Neutrophil (primary cell): ENCODE data around the gene CITED1.

ENCODE experiments used
- H3K27ac ChIP-seq: fragments of 200-600 bp; sonication (generic); 2 replicates; pipeline ENCODE4 v1.5.1; 2016; ENCODE audit warnings: mild to moderate bottlenecking, moderate library complexity
- H3K27me3 ChIP-seq: fragments of 200-600 bp; sonication (generic); 2 replicates; pipeline ENCODE4 v1.6.0; 2016; ENCODE audit warnings: mild to moderate bottlenecking
- H3K36me3 ChIP-seq: fragments of 200-600 bp; sonication (generic); 2 replicates; pipeline ENCODE4 v1.5.1; 2017
- H3K4me1 ChIP-seq, 2 experiments: fragments of 200-600 bp in 1 of 2; sonication (generic) in 1 of 2; 1 replicate in 1 of 2; 2 replicates in 1 of 2; pipeline versions ENCODE4 v1.5.1 to v1.6.1; 2013 to 2016; ENCODE audit warnings: low read depth in 1 of 2, low read length in 1 of 2, mild to moderate bottlenecking in 1 of 2, moderate library complexity in 1 of 2; ENCODE audit not compliant: control insufficient read depth in 1 of 2, insufficient read depth in 1 of 2
- H3K4me3 ChIP-seq, 2 experiments: fragments of 200-600 bp in 1 of 2; sonication (generic) in 1 of 2; 1 replicate in 1 of 2; 2 replicates in 1 of 2; pipeline ENCODE4 v1.5.1; 2013 to 2016; ENCODE audit warnings: low read depth in 1 of 2, low read length in 1 of 2, mild to moderate bottlenecking in 1 of 2, moderate library complexity in 1 of 2
- H3K9me3 ChIP-seq: fragments of 200-600 bp; sonication (generic); 2 replicates; pipeline ENCODE4 v1.5.1; 2016
- TF ChIP-seq, protein P1 (sequence below): fragments of 200-600 bp; sonication (generic); IDR thresholded peaks from 2 replicates; pipeline ENCODE4 v1.5.1; 2016; ENCODE audit warnings: antibody characterized with exemption

Gene CITED1, protein sequence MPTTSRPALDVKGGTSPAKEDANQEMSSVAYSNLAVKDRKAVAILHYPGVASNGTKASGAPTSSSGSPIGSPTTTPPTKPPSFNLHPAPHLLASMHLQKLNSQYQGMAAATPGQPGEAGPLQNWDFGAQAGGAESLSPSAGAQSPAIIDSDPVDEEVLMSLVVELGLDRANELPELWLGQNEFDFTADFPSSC

DNA sequence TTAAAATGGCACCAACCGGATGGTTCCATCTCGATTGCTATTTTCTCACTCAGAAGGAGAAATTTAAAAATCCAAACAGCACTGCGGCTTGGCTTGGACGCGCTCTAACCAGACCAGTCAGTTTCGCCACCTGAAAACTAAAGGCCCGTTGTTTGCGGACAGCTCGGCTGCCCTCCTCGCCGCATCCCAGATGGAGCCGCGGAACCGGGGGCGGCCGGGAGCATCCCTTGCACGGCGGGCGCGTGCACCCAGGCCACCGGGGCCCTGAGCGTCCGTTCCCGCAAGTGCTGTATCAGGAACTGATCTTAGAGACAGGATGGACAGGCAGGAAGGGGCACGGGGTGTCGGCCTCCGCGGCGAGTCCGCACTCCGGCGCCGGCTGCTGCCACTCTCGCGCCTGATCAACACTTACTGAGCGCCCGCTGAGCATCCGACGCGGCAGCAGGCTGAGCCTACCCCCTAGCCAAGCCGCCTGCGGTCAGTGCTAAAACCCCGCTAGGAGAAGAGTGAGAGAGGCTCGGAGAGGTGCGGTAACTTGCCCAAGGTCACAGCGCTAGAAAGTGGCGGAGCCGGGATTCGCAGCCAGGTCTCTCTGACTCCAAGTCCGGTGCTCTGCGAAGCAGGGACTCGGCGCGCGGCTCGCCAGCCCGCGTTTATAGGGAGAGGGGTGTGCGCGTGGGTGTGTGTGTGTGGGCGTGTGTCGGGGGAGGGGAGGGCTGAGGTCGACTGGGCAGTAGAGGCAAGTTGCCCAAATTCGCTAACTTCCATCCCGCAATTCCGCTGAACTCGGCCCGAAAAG, at the start of gene CITED1:
CITED1 (minus strand) TSS at position 629 of the 799 bp plus-strand sequence. CDS start 3,045 bp downstream, outside the sequence.
- Histone ChIP-seq H3K4me1 (peaks cover 18 to 29% of the 10 kb centered on the region in 2 experiments), H3K9me3 (no peaks in the 10 kb centered on the region), H3K27ac (no peak within 1 kb of the TSS), H3K36me3 (no peaks in the 10 kb centered on the region), H3K27me3 (peaks cover 100% of the 10 kb centered on the region), H3K4me3 (peak within 1 kb of the TSS in 1 of 2 experiments; percentile 24)
- TF ChIP-seq, protein P1, sequence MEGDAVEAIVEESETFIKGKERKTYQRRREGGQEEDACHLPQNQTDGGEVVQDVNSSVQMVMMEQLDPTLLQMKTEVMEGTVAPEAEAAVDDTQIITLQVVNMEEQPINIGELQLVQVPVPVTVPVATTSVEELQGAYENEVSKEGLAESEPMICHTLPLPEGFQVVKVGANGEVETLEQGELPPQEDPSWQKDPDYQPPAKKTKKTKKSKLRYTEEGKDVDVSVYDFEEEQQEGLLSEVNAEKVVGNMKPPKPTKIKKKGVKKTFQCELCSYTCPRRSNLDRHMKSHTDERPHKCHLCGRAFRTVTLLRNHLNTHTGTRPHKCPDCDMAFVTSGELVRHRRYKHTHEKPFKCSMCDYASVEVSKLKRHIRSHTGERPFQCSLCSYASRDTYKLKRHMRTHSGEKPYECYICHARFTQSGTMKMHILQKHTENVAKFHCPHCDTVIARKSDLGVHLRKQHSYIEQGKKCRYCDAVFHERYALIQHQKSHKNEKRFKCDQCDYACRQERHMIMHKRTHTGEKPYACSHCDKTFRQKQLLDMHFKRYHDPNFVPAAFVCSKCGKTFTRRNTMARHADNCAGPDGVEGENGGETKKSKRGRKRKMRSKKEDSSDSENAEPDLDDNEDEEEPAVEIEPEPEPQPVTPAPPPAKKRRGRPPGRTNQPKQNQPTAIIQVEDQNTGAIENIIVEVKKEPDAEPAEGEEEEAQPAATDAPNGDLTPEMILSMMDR: no peak

DNA sequence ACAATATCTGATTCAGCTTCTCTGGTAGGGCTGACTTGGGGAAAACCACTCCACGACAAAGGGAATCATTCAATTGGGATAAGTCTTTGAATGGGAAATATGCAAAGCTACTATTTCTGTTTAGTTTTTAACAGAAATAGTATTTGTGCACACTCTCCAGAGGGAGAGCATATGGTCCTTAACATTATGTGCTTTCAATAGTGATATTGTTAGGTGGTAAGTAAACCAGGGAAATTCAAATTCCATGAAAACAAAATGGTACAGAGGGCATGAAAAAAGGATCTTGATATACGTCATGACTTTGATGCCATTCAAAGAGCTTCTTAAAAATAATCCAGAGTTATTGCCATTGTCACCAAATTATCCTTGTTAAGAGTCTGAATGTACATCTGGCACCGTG, 47.1 kb upstream of the CITED1 start:
- TF ChIP-seq, protein P1: no peak
- Histone ChIP-seq H3K9me3 (no peaks in the 10 kb centered on the region), H3K27me3 (no peaks in the 10 kb centered on the region)

DNA sequence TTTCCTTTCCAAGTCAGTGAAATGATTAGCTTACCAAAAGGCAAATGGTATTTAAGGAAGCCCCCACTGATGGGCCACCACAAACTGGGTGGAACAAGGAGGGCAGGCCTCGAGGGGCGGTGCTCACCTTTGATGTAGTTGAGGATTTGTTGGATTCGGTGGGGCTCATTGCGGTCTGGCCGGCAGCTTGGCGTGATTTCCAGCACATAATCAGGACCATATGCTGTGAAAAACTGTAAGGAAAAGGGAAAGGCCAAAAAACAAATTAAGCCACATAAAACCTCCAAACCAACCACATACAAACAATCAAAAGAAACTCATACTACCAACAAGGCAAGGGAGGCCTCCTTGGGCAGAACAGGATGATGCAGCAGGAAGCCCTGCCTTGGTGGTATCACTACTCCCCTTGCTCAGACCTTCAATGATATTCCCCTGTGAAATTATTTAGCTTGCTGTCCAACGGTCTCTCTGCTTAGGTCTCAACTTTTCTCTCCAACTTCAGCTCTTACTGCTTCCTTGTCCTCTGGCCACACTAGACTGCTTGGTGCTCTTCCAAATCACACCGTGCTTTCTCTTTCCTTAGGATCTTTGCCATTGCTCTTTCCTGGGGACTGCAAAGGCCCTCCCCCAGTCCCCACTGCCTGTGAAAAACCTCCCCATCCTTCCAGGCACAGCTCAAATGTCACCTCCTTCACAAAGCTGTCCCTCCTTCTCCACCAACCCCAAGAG, 46.1 kb upstream of the CITED1 start:
- Histone ChIP-seq H3K4me3 (no peak overlapping the region), H3K27me3 (no peaks in the 10 kb centered on the region)

More for the DNA sequence above, 47.1 kb upstream of the CITED1 start:
- Histone ChIP-seq H3K4me3 (no peak overlapping the region), H3K4me1 (no peaks in the 10 kb centered on the region), H3K36me3 (no peaks in the 10 kb centered on the region), H3K27ac (no peak overlapping the region)

DNA sequence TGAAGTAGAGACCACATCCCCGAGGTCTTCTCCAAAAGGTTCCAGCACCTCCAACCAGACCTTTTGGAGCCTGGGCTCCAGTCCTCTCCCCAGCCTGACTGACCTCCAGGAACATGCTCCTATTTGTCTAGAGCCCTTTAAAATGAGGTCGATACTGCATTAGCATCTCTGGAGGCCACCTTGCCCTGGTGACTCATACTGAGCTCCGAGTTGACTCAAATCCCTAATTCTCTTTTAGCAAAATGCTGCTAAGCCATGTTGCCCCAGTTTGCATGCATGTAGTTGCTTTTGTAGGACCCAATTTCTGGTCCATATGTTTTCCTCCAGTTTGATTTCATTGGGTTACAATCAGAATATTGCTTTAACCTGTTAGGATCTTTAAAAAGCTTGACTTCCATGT, 43.5 kb upstream of the CITED1 start:
- Histone ChIP-seq H3K9me3 (no peaks in the 10 kb centered on the region), H3K4me1 (no peaks in the 10 kb centered on the region), H3K36me3 (no peaks in the 10 kb centered on the region), H3K27me3 (no peaks in the 10 kb centered on the region), H3K27ac (no peak overlapping the region), H3K4me3 (no peak overlapping the region)
- TF ChIP-seq, protein P1: no peak

More for the DNA sequence above, 46.1 kb upstream of the CITED1 start:
- H3K27ac ChIP-seq: no peak overlapping the region
- no peaks in the 10 kb centered on the region for H3K36me3 ChIP-seq
- no peaks in the 10 kb centered on the region for H3K4me1 ChIP-seq
- TF ChIP-seq, protein P1: no peak
- no peaks in the 10 kb centered on the region for H3K9me3 ChIP-seq

DNA sequence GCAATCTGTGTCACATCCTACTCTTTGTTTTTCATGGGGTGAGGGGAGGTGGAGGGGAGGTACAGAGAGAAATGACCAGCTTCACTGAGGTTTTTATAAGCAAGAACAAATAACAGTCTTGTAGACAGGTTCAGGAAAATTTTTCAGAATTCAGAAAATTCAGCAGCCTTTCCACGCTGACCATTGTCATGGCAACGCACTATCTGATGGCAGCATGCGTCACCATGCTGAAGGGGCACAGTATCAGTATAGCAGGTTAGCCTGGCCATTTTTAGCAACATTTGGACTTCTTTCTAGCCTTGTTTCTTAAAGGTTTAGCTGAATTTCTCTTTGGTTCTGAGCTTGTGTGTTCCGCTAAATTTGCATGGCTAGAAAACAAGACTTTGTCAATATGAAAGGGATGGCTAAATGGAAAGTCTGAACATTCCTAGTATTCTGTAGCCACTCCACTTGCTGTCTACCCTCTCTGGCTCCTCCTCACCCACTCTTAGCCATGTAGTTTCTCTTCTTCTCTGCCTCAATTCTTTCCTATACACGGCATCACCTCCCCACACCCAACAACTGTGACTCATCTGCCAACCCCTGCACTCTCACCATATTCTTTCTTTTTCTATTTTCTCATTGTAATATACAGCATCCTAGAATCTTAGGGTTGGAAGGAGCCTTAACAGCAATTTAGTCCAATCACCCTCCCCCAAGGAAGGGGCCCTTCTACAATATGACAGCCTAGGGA, 42.7 kb upstream of the CITED1 start:
- H3K36me3 ChIP-seq: no peaks in the 10 kb centered on the region
- no peak overlapping the region for H3K4me3 ChIP-seq
- H3K9me3 ChIP-seq: no peaks in the 10 kb centered on the region
- H3K27me3 ChIP-seq: no peaks in the 10 kb centered on the region
- no peak overlapping the region for H3K27ac ChIP-seq
- TF ChIP-seq, protein P1: no peak
- H3K4me1 ChIP-seq: no peaks in the 10 kb centered on the region
